Measurements from ENCODE around the gene PPIA. TPM values are rescaled to one million over a fixed set of nuclear protein-coding genes. Genes with fewer than 3 reads are reported as not detected.

Gene PPIA
- total RNA-seq, 1 experiment from 2014 or later, result 2,409 TPM

DNA sequence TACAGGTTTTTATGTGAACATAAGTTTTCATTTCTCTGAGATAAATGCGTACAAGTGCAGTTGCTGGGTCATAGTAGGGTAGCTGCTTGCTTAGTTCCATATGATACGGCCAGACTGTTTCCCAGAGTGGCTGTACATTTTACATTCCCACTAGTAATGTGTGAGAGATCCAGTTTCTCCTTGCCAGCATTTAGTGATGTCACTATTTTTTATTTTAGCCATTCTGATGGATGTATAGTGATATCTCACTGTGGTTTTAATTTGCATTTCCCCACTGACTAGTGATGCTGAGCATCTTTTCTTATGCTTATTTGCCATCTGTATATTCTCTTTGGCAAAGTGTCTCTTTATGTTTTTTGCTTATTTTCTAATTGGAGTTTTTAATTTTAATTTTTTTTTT, 43.7 kb upstream of the PPIA start:
- H3K9me3 Mint-ChIP-seq, result no peaks in the 10 kb centered on the region
- H2BK20ac ChIP-seq (ENCODE audit: low read depth, low read length, poor library complexity, severe bottlenecking), result no peak overlapping the region
- no peak overlapping the region for H3K9ac ChIP-seq (ENCODE audit: extremely low read depth, insufficient read length, low read length)
- TF ChIP-seq, protein P1, sequence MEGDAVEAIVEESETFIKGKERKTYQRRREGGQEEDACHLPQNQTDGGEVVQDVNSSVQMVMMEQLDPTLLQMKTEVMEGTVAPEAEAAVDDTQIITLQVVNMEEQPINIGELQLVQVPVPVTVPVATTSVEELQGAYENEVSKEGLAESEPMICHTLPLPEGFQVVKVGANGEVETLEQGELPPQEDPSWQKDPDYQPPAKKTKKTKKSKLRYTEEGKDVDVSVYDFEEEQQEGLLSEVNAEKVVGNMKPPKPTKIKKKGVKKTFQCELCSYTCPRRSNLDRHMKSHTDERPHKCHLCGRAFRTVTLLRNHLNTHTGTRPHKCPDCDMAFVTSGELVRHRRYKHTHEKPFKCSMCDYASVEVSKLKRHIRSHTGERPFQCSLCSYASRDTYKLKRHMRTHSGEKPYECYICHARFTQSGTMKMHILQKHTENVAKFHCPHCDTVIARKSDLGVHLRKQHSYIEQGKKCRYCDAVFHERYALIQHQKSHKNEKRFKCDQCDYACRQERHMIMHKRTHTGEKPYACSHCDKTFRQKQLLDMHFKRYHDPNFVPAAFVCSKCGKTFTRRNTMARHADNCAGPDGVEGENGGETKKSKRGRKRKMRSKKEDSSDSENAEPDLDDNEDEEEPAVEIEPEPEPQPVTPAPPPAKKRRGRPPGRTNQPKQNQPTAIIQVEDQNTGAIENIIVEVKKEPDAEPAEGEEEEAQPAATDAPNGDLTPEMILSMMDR (conservative IDR thresholded peaks at IDR 0.05), result no peak
- no peaks in the 10 kb centered on the region for H3K27me3 ChIP-seq (ENCODE audit: insufficient read depth, low read length)
- H4K20me1 ChIP-seq (ENCODE audit: control insufficient read depth, insufficient read depth, insufficient read length), result no peaks in the 10 kb centered on the region
- no peak overlapping the region for H3K4me3 Mint-ChIP-seq
- H4K8ac ChIP-seq (replicated peaks; ENCODE audit: insufficient read length, low read depth, low read length), result no peak overlapping the region
- H2AK5ac ChIP-seq (ENCODE audit: insufficient read length, low read length), result no peak overlapping the region
- H2BK120ac ChIP-seq (ENCODE audit: low read depth, low read length, poor library complexity, severe bottlenecking), result no peak overlapping the region
- H3K79me2 ChIP-seq (ENCODE audit: insufficient read depth, low read length), result peaks cover 2% of the 10 kb centered on the region; the same call in 1 of the 2 replicates
- no peak overlapping the region for H2AFZ ChIP-seq (ENCODE audit: low read length)
- no peak overlapping the region for H3K27ac Mint-ChIP-seq
- H3K36me3 Mint-ChIP-seq (ENCODE audit: insufficient read depth in 1 of 3, low read depth in 3 of 3), result peaks cover 12 to 21% (median 19%) of the 10 kb centered on the region in 3 experiments; a peak in 6 of 7 replicates
- no peaks in the 10 kb centered on the region for H3K27me3 Mint-ChIP-seq (ENCODE audit: low read depth)
- DNase-seq, result no peak
- peaks cover 6% of the 10 kb centered on the region for H3K79me1 ChIP-seq (ENCODE audit: insufficient read depth, low read depth, low read length, poor library complexity, severe bottlenecking)
- no peak overlapping the region for H3K27ac ChIP-seq (ENCODE audit: insufficient read length, low read depth, low read length)
- no peak overlapping the region for H3K23ac ChIP-seq (ENCODE audit: insufficient read length, low read depth, low read length)
- H3K4me2 ChIP-seq (ENCODE audit: insufficient read depth, insufficient read length, low read length), result no peak overlapping the region
- no peak overlapping the region for H2BK15ac ChIP-seq (ENCODE audit: low read depth, low read length)
- H3K23me2 ChIP-seq (ENCODE audit: insufficient read length, low read depth, low read length, poor library complexity, severe bottlenecking), result peaks cover 8% of the 10 kb centered on the region
- H3K14ac ChIP-seq (ENCODE audit: insufficient read depth, low read length), result no peak overlapping the region
- H3K4ac ChIP-seq (ENCODE audit: low read depth, low read length), result no peak overlapping the region
- no peak overlapping the region for H4K5ac ChIP-seq (ENCODE audit: insufficient read length, low read depth, low read length)
- H3T11ph ChIP-seq (ENCODE audit: low read length), result no peak overlapping the region
- H3K9me3 ChIP-seq (ENCODE audit: control insufficient read depth, low read depth, low read length), result no peaks in the 10 kb centered on the region
- no peak overlapping the region for H4K91ac ChIP-seq (ENCODE audit: insufficient read length, low read depth, low read length)
- H3K4me1 ChIP-seq (ENCODE audit: insufficient read depth, low read length), result peaks cover 4% of the 10 kb centered on the region; the same call in 1 of the 2 replicates
- no peak overlapping the region for H2BK12ac ChIP-seq (ENCODE audit: insufficient read length, low read depth, low read length)
- H3K56ac ChIP-seq (ENCODE audit: insufficient read length, low read depth, low read length), result no peak overlapping the region
- peaks cover 21% of the 10 kb centered on the region in 2 experiments for H3K4me1 Mint-ChIP-seq
- WGBS (ENCODE audit: extremely low coverage, insufficient read length, low lambda C conversion rate), result no CpG with 5 or more reads among the region's 2 CpGs
- no peak overlapping the region for H3K18ac ChIP-seq (ENCODE audit: insufficient read length, low read depth, low read length)
- no peak overlapping the region for H2BK5ac ChIP-seq (ENCODE audit: insufficient read length, low read length)

All from H9 (cell line).